GM21737 (cell line): ENCODE data around the gene SCFD2.
"Not testable (repeated sequence)": the region's sequence is repeated elsewhere in the genome, so short reads cannot be mapped to it uniquely, and the experiment has no call there.

Source experiments
- ATAC-seq: cut with Tn5 transposase; IDR thresholded peaks from one replicate; pipeline ENCODE4 v1.9.1; 2021; ENCODE audit warnings: mild to moderate bottlenecking, moderate library complexity; ENCODE audit not compliant: unreplicated experiment

SCFD2 gene

DNA sequence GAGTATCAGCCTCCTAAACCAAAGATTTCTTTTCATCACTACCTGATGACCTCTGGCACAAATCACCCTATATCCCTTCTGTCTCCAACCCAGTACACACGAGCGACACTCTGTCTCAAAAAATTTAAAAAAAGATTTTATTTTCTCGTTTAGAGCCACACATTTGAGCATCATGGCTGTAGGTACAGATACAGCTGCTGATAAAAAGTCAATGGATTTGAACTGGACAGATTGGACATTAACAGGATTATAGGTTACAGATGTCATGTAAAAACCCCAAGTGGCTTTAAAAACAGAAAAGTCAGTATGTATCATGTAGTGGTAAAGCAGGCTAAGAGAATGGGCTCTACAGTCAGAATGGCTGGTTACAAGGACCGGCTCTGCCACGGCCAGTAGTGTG is 171.1 kb downstream of the SCFD2 start:
- no peak for ATAC-seq

DNA sequence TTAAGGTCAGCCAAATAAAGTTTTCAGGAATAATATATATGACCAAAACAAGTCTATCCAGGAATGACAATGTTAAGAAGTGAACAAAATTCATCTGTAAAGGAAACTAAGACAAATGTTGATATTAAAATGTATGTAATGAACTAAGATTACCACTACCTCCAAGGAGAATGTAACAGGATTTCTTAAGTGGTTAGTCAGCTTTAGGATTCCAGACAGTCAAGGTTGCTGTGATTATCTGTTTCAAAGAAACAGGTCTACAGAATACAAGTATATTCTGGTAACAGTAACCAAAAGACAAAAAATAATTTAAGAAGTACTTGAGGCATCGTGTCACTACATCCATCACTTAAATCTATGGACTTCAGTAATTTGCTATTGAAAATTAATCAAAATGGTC is 172.8 kb downstream of the SCFD2 start:
- no peak for ATAC-seq

DNA sequence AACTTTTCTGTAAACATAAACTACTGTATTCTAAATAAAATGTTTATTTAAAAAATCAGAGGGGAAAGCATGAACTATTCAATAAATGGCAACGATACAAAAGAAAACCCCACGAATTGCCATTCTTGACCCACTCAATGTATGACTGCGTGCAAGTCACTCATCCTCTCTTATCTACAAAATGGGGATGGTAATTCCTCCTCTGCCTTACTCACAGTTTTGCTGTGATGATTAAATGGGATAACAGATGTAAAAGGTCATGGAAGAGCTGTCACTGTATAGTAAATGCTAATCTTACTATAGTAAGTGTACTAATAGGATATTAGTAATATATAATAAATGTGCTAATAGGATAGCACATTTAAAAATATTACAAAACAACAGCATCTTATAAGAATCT is 173.4 kb downstream of the SCFD2 start:
- ATAC-seq, result no peak

DNA sequence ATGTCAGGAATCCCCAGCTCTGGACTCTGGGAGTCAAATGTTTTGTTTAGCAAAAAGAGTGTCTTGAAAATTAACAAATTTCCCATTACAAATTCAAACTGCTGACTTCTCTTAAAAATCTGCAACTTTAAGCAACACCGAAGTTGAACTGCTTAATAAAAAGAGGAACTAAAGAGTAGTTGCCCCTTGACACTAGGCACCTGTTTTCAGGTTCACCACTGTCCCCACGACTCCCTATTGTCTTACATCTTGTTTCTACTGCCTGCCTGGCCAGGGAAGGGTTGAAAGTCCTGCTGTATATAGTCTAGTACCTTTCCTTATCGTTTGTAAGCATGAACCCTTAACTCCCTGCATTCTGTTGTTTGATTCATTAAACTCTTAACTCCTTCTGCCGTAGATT is 173.9 kb downstream of the SCFD2 start:
- ATAC-seq, result no peak

DNA sequence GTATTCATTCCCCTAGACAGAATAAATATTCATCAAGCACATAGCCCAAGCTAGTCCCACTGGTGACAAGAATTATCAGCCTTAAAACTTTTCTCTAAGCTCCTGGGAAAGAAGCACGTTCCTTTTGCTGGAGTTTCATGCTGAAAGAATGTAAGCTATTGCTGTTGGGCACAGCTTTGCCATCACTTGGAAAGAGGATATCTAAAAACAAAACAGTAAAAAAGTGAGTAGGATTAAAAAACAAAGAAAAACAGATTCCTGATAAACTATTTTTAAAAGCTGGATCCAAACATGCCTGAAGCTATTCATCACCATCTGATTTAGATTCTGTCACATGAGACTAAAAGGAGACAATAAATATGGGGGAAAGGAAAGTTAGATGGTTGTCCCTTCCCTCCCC is 176.8 kb downstream of the SCFD2 start:
- no peak for ATAC-seq

DNA sequence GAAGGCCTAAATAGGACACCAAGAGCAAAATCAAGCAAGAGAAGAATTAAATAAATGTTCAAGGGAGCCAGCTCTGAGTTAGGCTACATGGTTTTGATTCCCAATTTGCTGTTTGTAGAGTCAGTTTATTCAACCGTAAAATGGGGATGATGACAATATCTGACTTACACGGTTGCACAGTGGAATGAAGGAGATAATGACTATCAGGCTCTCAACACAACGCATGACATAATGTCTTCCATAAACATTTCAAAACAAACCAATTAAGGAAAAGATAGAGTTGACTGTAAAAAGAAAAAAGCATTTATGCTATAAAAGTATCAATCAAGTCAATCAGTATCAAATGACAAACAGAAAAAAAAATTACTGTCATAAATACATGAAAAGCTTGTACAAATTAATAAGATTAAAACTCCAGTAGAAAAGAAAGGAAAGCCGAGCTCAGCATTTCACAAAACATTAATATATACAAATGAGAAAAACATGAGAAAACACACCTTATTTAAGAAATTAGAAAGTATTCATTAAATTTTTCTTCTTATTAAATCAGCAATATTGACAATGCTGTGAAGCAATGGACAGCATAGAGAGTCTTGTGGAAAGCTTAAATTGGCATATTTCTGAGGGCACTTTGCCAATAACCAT is 179.0 kb downstream of the SCFD2 start:
- no peak for ATAC-seq

DNA sequence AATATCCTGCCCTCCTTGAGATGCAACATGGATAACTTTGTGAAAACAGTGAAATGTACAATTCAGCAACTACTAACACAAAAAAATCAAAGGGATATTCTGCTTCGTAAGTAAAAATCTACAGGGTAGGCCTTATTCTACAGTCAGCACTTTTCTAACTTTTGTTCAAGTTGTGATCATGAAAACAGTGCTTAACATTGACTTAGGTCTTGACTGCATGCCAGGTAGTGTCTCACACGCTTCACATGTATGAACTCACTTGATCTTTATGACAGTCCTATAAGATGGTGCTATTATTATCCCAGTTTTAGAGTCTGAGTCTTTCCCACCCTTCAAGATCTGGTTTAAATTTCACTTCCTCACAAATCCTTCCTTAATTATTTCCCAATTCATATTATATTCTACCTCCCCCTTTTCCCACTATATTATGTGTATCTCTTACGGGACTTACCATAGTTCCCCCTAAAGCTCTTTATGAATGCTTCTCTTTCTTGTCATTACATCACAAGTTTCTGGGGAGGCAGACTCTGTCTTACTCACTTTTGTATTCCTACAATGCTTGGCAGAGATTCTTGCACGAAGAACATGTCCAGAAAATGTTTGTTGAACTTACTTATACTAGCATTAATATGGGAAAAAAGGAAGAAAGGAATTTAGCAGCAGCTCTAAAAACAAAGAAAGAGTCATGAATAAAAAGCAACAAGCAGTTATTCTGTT is 179.8 kb downstream of the SCFD2 start:
- no peak for ATAC-seq

DNA sequence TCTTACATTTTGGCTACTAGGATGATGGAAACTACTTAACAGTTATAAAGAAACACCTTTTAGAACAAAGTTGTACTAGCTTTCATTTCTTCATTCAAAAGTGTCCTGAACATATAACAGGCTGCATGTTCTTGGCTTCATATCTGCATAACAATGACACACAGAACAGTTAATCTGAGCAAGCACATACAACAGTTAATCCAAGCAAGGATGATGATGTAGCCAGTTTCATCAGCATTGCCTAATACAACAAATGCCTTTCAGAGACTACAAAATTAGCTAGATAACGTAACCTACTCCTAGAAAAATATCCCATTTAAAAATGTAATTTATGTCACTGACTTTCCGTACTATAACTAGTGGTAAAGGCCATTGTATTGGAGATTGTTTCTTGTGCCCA is 182.1 kb downstream of the SCFD2 start:
- ATAC-seq, result no peak

DNA sequence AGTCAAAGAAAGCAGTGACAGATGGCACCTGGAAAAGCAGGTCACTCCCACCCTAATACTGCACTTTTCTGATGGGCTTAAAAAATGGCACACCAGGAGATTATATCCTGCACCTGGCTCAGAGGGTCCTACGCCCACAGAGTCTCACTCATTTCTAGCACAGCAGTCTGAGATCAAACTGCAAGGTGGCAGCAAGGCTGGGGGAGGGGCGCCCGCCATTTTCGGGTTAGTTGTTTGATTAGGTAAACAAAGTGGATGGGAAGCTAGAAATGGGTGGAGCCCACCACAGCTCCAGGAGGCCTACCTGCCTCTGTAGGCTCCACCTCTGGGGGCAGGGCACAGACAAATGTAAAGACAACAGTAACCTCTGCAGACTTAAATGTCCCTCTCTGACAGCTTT is 188.1 kb downstream of the SCFD2 start:
- ATAC-seq, result not testable (repeated sequence)

DNA sequence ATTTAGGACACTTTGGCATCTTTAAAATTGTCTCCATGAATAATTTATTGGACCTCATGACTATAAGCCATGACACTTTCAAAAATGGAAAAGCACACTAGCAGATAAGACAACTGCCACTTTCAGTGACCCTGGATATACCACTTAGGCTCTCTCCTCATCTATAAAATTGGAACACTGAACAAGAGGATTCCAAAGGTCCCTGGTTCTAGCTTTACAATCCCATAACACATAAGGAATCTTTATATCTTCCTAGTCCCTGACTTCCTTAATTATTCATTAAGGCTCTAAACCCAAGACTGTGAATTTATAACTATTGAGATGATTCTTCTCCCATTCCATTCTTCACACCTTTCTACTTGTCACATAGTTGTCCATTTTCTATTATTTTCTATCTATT is 190.2 kb downstream of the SCFD2 start:
- no peak for ATAC-seq

DNA sequence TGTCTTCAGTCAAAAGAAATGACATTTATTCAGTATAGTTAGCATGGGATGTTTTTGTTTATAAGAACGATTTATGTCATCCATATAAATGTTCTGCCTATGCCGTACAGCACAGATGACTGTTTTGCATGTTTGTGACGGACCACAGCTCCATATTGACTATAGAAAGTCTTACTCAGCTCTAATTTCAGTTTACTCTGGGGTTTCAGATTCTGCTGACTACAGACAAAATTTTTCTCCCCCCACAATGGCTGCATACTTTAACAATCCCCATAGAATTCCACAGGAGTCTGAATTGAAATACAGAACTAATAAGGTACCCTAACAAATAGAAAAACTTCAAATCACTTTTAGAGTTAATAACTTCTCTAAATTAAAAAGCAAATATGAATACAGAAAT is 191.0 kb downstream of the SCFD2 start:
- ATAC-seq, result no peak

DNA sequence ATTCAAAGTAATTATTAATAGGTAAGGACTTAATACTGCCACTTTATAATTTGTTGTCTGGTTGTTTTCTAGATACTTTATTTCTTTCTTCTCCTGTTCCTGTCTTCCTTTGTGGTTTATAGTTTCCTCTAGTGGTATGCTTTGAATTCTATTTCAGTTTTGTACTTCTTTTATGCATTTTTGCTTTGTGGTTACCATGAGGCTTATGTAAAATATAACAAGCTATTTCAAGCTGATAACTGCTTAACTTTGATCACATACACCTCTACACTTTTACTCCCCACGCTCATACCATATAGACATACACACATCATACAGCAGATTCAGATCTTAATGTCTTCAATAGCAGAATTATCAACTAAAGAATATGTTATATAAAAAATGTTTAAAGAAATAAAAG is 192.3 kb downstream of the SCFD2 start:
- no peak for ATAC-seq

DNA sequence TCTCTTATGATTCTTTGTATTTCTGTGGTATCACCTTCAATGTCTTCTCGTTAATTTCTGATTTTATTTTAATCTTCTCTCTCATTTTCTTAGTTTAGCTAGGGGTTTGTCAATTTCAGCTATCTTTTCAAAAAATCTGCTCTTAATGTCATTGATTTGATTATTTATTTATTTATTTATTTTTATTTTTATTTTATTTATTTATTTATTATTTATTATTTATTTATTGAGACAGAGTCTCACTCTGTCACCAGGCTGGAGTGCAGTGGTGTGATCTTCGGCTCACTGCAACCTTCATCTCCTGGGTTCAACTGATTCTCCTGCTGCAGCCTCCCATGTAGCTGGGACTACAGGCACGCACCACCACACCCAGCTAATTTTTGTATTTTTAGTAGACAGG is 194.1 kb downstream of the SCFD2 start:
- no peak for ATAC-seq

DNA sequence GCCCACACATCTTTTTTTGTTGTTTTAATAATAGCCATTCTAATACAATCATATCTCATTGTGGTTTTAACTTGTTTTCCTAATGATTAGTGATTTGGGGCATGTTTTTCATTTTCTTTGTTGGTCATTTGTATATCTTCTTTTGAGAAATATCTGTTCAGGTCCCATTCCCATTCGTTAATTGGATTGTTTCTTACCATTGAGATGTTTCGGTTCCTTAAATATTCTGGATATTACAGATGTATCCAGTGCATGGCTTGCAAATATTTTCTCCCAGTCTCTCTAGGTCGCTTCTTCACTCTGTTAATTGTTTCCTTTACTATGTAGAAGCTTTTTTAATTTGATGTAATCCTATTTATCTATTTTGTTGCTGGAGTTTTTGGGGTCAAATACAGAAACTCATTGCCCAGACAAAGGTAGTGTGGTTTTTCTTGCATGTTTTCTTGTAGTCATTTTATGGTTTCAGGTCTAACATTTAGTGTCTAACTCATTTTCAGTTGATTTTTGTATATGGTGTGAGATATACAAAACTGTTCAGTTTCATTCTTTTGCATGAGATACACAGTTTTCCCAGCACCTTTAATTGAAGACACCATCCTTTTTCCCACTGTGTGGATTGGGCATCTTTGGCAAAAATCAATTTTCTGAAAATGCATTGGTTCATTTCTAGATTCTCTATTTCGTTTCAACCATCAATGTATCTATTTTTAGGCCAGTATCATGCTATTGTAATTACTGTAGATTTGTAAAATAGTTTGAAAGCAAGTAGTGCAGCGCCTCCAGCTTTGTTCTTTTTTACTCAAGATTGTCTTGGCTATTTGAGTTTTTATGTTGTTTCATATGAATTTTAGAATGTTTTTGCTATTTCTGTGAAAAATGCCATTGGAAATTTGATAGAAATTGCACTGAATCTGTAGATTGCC is 195.9 kb downstream of the SCFD2 start:
- ATAC-seq, result no peak

DNA sequence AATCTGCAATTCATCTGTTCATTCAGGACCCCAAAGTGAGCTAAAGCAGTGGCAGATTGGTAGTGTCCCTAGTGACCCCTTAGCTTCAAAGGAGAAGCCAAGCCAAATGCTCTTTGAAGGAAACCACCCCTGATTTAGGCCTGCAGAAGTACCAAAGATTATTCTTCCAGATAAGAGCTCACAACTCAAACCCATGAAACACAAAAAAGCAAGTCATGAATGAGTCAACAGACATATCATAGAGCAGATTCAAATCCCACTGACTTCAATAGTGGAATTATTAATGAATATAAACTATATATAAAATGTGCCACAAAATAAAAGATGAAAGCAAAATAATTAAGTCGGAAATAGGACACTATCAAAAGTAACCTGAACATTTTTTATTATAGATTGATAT is 197.6 kb downstream of the SCFD2 start:
- no peak for ATAC-seq

DNA sequence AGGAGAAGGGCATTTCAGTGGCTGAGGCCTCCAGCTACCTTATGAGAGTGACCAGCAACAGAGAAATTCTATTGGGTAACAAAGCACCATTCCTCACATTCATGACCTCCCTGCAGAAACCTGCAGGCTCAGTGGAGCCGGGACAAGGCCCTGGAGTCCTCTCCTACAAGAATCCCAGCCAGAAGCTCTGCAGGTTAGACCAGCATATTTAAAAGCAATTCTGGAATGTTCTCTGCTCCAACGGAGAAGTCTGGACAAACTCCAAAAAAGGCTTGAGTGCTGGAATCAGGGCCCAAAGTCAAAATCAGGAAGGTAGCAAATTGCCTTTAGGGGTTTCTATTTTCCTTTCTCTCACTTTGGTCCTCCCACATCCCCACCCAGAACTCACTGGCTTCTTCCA is 202.9 kb downstream of the SCFD2 start:
- no peak for ATAC-seq

DNA sequence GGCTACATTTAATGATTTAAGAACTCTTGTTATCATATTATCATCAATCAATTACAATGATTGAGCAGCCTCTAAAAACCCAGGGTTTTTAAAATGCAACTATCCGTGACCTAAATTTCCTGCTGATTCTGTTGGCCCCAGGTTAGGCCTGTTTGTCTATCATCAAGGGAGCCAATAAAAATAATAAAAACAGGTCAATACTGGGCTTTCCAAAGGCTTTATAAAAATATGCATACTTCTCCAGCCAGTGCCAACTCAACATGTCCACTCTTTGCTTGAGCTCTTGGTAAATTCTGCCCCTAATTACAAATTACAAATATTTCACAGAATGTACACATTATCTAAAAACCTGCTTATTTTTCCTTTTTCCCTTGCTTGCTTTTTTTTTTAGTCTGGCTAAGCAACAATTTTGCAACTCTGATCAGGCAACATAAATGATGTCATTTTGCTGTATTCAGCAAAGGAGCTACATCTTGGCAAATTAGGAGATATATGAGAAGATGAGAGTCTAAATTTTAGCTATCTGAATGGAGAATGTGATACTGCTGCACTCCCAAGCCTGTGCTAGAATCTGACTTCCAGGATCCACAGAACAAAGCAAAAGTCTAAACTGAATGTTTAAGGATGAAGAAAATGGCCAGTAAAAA is 204.0 kb downstream of the SCFD2 start:
- ATAC-seq, result no peak

DNA sequence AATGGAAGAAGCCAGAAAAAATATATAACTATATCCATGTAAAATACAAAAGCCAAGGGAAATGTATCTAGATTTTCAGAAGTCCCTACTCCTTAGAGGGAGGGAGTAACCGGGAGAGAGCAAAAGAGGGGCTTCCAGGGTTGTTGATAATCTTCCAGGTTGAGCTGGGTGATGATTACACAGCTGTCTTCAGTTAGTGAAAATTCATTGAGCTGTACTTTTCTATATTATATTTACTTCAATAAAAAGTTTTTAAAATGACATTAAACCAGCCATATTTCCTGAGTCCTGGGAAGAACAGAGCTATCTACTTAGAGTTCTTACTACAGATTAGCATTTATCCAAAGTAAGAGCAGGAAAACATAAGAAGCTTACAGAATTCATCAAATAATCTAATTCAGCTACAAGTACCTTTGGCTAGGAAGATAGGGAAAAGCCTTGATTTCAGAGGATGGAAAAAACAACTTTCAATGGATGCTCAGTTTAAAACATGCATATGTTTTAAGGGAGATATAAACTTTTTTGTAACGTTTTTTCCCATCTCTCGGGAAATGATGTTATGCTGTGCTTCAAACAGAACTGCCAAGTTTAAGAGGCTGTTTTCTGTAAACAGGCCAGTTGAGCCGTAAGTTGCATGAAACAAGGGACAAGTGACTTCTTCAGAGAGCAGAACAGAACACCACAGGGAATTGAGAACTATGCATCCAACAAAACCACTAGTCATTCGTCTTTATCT is 204.6 kb downstream of the SCFD2 start:
- no peak for ATAC-seq

DNA sequence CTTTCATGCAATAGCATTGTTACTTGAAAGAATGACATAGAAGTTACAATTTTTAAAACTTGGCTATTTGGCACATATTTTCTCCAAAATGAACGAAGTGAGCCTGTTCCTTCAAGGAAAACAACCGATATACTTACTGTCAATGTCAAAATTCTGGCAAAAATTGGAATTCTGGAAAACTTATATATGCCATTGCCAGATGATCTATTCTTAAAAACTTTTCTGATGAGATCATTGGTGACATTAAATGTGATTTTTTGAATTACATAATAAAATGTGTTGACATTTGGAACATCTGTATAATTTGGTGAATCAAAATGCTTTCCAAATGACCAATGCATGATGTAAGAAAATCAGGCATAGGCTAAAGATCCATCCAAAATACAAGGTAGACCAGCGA is 209.0 kb downstream of the SCFD2 start:
- no peak for ATAC-seq

DNA sequence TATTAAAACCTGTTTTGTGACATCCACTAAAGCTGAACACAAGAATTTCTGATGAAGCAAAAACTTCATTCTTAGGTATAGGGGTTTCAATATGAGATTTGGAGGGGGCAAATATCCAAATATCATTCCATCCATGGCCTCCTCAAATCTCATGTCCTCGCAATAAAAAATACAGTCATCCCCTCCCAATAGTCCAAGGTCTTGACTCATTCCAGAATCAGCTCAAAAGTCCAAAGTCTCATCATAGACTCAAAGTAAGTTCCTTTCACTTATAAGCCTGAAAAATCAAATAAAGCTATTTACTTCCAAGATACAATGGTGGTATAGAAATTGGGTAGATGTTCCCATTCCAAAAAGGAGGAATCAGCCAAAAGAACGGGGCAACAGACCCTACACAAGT is 213.4 kb downstream of the SCFD2 start:
- ATAC-seq, result no peak

DNA sequence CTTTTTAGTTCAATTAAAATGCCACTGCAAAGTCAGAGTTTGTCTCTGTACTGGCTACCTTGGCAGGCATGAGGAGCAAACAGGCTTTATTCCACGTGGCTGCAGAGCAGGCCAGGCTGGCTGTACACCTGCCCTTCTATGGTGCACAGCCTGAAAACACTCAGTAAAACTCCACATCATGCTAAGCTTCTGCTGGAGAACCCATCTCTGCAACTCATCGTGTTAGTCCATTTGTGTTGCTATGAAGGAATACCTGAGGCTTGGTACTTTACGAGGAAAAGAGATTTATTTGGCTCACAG is 214.4 kb downstream of the SCFD2 start:
- ATAC-seq, result no peak
